ENCODE results near the gene ENAH. TPM values are rescaled to one million over a fixed set of nuclear protein-coding genes. Genes with fewer than 3 reads are reported as not detected.

The ENAH gene
- total and polyA plus RNA-seq, 2 experiments from 2014 or later, result 109 to 184 TPM

DNA sequence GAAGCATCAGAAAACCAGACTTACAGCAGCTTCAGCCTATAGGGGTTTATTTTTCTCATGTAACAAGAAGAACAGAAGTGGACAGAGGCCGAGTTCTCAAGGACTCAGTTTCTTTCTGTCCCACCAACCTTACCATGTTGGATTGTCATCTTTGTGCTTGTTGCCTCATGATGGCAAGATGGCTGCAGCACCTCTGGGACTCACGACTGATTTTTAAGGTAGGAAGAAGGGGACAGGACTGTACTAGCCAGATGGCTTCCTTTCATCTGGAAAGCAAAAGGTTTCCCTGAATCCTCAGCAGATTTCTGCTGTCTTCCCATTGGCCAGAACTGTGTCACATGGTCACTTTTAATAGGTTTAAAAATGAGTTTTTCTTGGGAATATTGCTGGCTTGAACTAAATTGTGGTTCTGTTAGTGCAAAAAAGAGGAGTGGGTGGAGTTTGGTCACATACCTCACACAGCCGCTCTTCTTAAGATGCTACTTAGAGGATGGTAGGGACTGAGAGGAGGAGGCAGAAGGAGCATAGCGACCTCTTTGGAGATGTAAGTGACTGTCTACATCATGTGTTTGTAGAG lies 48.1 kb upstream of the ENAH start:
- Histone ChIP-seq H3K79me2 (replicated peaks; ENCODE audit: insufficient read depth) (no peaks in the 10 kb centered on the region), H3K4me3 (no peak overlapping the region), H3K4me1 (ENCODE audit: insufficient read depth) (no peaks in the 10 kb centered on the region), H3K9me2 (ENCODE audit: insufficient read depth) (no peaks in the 10 kb centered on the region), H3K27ac (ENCODE audit: low read depth) (no peak overlapping the region), H3K4me2 (no peak overlapping the region), H4K20me1 (replicated peaks; ENCODE audit: insufficient read depth) (no peaks in the 10 kb centered on the region), H3K36me3 (ENCODE audit: insufficient read depth) (no peaks in the 10 kb centered on the region), H2AFZ (peak overlapping the region; percentile 44; the same call in 1 of the 2 replicates), H3F3A (replicated peaks; ENCODE audit: low read depth) (no peaks in the 10 kb centered on the region), H3K27me3 (ENCODE audit: insufficient read depth) (no peaks in the 10 kb centered on the region)
- peaks cover 2% of the 10 kb centered on the region for H3K27me3 Mint-ChIP-seq (ENCODE audit: insufficient read depth, low read depth, poor library complexity)
- H3K9me3 Mint-ChIP-seq, result no peaks in the 10 kb centered on the region
- no peak overlapping the region for H3K27ac Mint-ChIP-seq
- ATAC-seq (peak; percentile 41; the same call in 2 of the 3 replicates), DNase-seq (ENCODE audit: low spot score) (no peak)
- no peak overlapping the region for H3K4me3 Mint-ChIP-seq
- H3K4me1 Mint-ChIP-seq, result peaks cover 8% of the 10 kb centered on the region
- TF ChIP-seq, protein P1, sequence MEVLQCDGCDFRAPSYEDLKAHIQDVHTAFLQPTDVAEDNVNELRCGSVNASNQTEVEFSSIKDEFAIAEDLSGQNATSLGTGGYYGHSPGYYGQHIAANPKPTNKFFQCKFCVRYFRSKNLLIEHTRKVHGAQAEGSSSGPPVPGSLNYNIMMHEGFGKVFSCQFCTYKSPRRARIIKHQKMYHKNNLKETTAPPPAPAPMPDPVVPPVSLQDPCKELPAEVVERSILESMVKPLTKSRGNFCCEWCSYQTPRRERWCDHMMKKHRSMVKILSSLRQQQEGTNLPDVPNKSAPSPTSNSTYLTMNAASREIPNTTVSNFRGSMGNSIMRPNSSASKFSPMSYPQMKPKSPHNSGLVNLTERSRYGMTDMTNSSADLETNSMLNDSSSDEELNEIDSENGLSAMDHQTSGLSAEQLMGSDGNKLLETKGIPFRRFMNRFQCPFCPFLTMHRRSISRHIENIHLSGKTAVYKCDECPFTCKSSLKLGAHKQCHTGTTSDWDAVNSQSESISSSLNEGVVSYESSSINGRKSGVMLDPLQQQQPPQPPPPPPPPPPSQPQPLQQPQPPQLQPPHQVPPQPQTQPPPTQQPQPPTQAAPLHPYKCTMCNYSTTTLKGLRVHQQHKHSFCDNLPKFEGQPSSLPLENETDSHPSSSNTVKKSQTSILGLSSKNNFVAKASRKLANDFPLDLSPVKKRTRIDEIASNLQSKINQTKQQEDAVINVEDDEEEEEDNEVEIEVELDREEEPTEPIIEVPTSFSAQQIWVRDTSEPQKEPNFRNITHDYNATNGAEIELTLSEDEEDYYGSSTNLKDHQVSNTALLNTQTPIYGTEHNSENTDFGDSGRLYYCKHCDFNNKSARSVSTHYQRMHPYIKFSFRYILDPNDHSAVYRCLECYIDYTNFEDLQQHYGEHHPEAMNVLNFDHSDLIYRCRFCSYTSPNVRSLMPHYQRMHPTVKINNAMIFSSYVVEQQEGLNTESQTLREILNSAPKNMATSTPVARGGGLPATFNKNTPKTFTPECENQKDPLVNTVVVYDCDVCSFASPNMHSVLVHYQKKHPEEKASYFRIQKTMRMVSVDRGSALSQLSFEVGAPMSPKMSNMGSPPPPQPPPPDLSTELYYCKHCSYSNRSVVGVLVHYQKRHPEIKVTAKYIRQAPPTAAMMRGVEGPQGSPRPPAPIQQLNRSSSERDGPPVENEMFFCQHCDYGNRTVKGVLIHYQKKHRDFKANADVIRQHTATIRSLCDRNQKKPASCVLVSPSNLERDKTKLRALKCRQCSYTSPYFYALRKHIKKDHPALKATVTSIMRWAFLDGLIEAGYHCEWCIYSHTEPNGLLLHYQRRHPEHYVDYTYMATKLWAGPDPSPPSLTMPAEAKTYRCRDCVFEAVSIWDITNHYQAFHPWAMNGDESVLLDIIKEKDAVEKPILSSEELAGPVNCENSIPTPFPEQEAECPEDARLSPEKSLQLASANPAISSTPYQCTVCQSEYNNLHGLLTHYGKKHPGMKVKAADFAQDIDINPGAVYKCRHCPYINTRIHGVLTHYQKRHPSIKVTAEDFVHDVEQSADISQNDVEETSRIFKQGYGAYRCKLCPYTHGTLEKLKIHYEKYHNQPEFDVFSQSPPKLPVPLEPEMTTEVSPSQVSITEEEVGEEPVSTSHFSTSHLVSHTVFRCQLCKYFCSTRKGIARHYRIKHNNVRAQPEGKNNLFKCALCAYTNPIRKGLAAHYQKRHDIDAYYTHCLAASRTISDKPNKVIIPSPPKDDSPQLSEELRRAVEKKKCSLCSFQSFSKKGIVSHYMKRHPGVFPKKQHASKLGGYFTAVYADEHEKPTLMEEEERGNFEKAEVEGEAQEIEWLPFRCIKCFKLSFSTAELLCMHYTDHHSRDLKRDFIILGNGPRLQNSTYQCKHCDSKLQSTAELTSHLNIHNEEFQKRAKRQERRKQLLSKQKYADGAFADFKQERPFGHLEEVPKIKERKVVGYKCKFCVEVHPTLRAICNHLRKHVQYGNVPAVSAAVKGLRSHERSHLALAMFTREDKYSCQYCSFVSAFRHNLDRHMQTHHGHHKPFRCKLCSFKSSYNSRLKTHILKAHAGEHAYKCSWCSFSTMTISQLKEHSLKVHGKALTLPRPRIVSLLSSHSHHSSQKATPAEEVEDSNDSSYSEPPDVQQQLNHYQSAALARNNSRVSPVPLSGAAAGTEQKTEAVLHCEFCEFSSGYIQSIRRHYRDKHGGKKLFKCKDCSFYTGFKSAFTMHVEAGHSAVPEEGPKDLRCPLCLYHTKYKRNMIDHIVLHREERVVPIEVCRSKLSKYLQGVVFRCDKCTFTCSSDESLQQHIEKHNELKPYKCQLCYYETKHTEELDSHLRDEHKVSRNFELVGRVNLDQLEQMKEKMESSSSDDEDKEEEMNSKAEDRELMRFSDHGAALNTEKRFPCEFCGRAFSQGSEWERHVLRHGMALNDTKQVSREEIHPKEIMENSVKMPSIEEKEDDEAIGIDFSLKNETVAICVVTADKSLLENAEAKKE (CRISPR knock-in tag; IDR thresholded peaks at IDR 0.05), result no peak
- TF ChIP-seq, protein P2, sequence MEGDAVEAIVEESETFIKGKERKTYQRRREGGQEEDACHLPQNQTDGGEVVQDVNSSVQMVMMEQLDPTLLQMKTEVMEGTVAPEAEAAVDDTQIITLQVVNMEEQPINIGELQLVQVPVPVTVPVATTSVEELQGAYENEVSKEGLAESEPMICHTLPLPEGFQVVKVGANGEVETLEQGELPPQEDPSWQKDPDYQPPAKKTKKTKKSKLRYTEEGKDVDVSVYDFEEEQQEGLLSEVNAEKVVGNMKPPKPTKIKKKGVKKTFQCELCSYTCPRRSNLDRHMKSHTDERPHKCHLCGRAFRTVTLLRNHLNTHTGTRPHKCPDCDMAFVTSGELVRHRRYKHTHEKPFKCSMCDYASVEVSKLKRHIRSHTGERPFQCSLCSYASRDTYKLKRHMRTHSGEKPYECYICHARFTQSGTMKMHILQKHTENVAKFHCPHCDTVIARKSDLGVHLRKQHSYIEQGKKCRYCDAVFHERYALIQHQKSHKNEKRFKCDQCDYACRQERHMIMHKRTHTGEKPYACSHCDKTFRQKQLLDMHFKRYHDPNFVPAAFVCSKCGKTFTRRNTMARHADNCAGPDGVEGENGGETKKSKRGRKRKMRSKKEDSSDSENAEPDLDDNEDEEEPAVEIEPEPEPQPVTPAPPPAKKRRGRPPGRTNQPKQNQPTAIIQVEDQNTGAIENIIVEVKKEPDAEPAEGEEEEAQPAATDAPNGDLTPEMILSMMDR (conservative IDR thresholded peaks at IDR 0.05; ENCODE audit: low read depth in 2 of 2), result peak in 1 of 2 experiments; percentile 18; a peak in 1 of 4 replicates
- H3K36me3 Mint-ChIP-seq (ENCODE audit: low read depth), result no peaks in the 10 kb centered on the region; the same call in 2 of the 3 replicates
